GM12873 (cell line): Measurements from ENCODE around the gene SEZ6.

Experiments
- CTCF ChIP-seq: IDR thresholded peaks from 2 replicates; pipeline ENCODE4 v1.5.1; 2012; ENCODE audit warnings: low read depth, mild to moderate bottlenecking, moderate library complexity, low read length, control low read depth; ENCODE audit not compliant: insufficient read depth; ENCODE audit errors: missing control alignments

The SEZ6 gene

GRCh38 chr17:28908640-28909167, 97.1 kb downstream of the SEZ6 start:
- no peak for TF ChIP-seq CTCF

GRCh38 chr17:28907709-28908475, 97.9 kb downstream of the SEZ6 start:
- no peak for TF ChIP-seq CTCF

DNA sequence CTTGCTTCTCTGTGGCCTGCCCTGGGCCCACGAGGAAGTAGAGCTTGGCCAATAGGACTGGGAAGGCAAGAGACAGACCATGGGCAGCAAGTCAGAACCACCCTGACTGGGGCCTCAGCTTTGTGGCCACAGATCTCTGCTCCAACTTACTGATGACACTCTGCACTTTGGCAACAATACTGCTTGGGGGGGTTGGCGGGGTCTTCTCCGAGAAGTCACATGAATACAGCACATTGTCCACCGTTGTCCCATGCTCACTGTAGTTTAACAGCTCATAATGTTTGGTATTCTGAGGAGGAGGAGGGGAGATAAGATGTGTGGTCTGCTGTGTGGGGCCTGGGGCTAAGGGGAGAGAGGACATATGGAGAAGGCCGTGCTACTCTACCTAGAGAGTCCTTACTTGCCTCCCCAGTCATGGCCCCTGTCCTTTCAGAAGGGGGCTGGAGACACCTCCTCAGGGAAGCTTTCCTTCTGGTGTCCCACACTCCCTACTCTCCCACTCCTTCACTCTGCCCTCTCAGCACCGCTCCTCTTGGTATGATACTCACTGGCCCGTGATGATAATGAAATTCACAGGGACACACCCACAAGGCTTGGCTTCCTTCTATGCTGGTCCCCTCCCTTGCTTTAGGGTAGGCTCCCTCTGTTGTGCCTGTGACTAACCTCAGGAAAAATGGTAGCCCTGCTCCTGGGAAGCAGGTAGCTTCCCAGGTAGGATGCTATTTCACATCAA, 99.0 kb downstream of the SEZ6 start:
- no peak for TF ChIP-seq CTCF

GRCh38 chr17:28906276-28906675, 99.6 kb downstream of the SEZ6 start:
- TF ChIP-seq CTCF = no peak
